ENCODE results near the gene GPATCH2L.
A peak's percentile ranks its signal among the peaks of the same experiment; 100 is the strongest.

GPATCH2L gene

GRCh38 chr14:76138119-76138757 lies 13.5 kb upstream of the GPATCH2L start:
- Histone ChIP-seq H3K4me3 (ENCODE audit: low read length in 2 of 2) (peak overlapping the region; percentile 57 to 61), H3K4me1 (ENCODE audit: control insufficient read depth, insufficient read depth, low read length) (no peaks in the 10 kb centered on the region), H3K27ac (ENCODE audit: low read length) (no peak overlapping the region), H3K27me3 (ENCODE audit: control insufficient read depth in 1 of 2, insufficient read depth in 2 of 2, low read length in 2 of 2) (peaks cover 12 to 36% of the 10 kb centered on the region in 2 donors), H3K9me3 (ENCODE audit: control insufficient read depth in 2 of 2, low read length in 2 of 2) (no peaks in the 10 kb centered on the region), H3K36me3 (ENCODE audit: control insufficient read depth in 2 of 2, insufficient read depth in 2 of 2, low read length in 2 of 2) (no peaks in the 10 kb centered on the region), H3K9ac (ENCODE audit: low read length in 2 of 2) (peak overlapping the region in 1 of 2 donors; percentile 9)

- Histone ChIP-seq H3K36me3 (ENCODE audit: control insufficient read depth in 2 of 2, insufficient read depth in 2 of 2, low read length in 2 of 2) (no peaks in the 10 kb centered on the region), H3K27me3 (ENCODE audit: control insufficient read depth in 1 of 2, insufficient read depth in 2 of 2, low read length in 2 of 2) (peaks cover 12 to 32% of the 10 kb centered on the region in 2 donors), H3K4me3 (ENCODE audit: low read length in 2 of 2) (peak overlapping the region; percentile 57 to 61), H3K27ac (ENCODE audit: low read length) (no peak overlapping the region), H3K9ac (ENCODE audit: low read length in 2 of 2) (peak overlapping the region in 1 of 2 donors; percentile 9), H3K4me1 (ENCODE audit: control insufficient read depth, insufficient read depth, low read length) (no peaks in the 10 kb centered on the region), H3K9me3 (ENCODE audit: control insufficient read depth in 2 of 2, low read length in 2 of 2) (peaks cover 0 to 2% of the 10 kb centered on the region in 2 donors)
These were observed 12.7 kb upstream of the GPATCH2L start for GRCh38 chr14:76138758-76139723.

DNA sequence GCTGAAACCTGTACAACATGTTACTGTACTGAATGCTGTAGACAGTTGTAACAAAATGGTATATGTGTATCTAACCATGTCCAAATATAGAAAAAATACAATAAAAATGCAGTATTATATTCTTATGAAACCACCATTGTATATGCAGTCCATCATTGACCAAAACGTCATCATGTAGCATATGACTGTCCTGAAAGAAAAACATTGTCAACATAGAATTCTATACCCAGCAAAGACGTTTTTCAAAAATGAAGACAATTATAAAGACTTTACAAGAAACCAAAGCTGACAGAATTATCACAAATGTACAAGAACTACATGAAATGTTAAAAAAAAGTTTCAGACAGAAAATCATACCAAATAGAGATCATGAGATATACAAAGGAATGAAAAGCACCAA lies 8.1 kb upstream of the GPATCH2L start:
- no peak overlapping the region for H3K27ac ChIP-seq (ENCODE audit: low read length)
- no peaks in the 10 kb centered on the region for H3K4me1 ChIP-seq (ENCODE audit: control insufficient read depth, insufficient read depth, low read length)
- peaks cover 0 to 11% of the 10 kb centered on the region in 2 donors for H3K27me3 ChIP-seq (ENCODE audit: control insufficient read depth in 1 of 2, insufficient read depth in 2 of 2, low read length in 2 of 2)
- H3K36me3 ChIP-seq (ENCODE audit: control insufficient read depth in 2 of 2, insufficient read depth in 2 of 2, low read length in 2 of 2) = no peaks in the 10 kb centered on the region
- H3K4me3 ChIP-seq (ENCODE audit: low read length in 2 of 2) = no peak overlapping the region
- H3K9ac ChIP-seq (ENCODE audit: low read length in 2 of 2) = no peak overlapping the region
- H3K9me3 ChIP-seq (ENCODE audit: control insufficient read depth in 2 of 2, low read length in 2 of 2) = peaks cover 0 to 2% of the 10 kb centered on the region in 2 donors

DNA sequence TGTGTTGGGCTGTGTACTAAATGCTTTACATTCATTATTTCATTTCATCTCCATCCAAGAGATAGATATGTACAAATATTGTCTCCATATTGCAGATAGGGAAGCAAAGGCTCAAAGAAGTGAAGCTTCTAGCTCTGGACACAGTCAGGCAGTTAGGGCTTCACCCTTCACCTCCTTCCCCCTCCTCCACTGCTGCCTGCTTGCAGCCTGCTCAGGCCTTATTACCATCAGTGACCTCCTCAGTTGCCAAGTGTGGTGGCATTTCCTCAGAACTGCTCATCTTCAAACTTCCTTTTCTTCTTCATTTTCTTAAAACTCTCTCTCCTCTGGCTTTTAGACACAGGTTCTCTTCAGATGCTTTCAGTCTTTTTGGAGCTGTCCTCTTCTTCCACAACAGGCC lies 4.7 kb upstream of the GPATCH2L start:
- H3K4me3 ChIP-seq (ENCODE audit: low read length in 2 of 2) = no peak overlapping the region
- H3K4me1 ChIP-seq (ENCODE audit: control insufficient read depth, insufficient read depth, low read length) = no peaks in the 10 kb centered on the region
- no peaks in the 10 kb centered on the region for H3K27me3 ChIP-seq (ENCODE audit: control insufficient read depth in 1 of 2, insufficient read depth in 2 of 2, low read length in 2 of 2)
- H3K9me3 ChIP-seq (ENCODE audit: control insufficient read depth in 2 of 2, low read length in 2 of 2) = peaks cover 0 to 2% of the 10 kb centered on the region in 2 donors
- no peak overlapping the region for H3K9ac ChIP-seq (ENCODE audit: low read length in 2 of 2)
- no peak overlapping the region for H3K27ac ChIP-seq (ENCODE audit: low read length)
- no peaks in the 10 kb centered on the region for H3K36me3 ChIP-seq (ENCODE audit: control insufficient read depth in 2 of 2, insufficient read depth in 2 of 2, low read length in 2 of 2)

DNA sequence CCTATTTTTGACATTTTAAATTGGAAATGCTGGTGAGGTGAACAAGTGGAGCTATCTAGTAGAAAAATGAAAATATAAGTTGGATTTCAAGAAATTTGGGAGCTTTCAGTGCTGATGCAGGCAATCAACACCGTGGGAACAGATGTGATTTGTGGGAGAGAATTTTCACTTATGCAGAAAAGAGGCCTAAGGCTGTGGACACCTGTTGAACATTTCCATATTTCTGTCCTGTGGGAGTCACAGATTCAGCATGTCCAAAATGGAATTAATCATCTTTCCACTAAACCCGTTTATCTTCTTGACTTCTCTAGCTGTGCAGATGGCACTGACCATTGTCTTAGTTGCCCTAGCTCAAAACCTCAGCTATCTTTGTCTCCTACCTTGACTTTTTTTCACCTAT lies 2.5 kb upstream of the GPATCH2L start:
- Histone ChIP-seq H3K27ac (ENCODE audit: low read length) (no peak overlapping the region), H3K4me3 (ENCODE audit: low read length in 2 of 2) (no peak overlapping the region), H3K27me3 (ENCODE audit: control insufficient read depth in 1 of 2, insufficient read depth in 2 of 2, low read length in 2 of 2) (no peaks in the 10 kb centered on the region), H3K36me3 (ENCODE audit: control insufficient read depth in 2 of 2, insufficient read depth in 2 of 2, low read length in 2 of 2) (peaks cover 0 to under 1% of the 10 kb centered on the region in 2 donors), H3K9ac (ENCODE audit: low read length in 2 of 2) (no peak overlapping the region), H3K4me1 (ENCODE audit: control insufficient read depth, insufficient read depth, low read length) (peaks cover 9% of the 10 kb centered on the region), H3K9me3 (ENCODE audit: control insufficient read depth in 2 of 2, low read length in 2 of 2) (no peaks in the 10 kb centered on the region)

DNA sequence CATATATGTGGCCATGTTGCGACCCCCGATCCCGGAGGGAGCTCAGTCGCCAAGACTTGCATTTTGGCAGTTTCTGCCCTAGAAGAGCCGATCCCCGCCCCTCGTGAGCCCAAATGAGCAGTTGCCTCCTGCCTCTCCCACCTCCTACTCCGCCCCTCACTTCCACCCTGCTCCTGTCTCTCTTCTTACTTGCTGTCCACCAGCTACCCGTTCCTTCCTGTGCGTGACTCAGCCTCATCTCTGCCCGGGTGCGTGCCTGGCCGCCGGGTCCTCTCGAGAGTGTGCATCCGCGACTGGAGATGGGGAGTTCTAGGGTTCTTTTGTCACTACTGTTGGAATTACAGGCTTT lies 585 bp downstream of the GPATCH2L start:
- peak overlapping the region; percentile 91 to 94 for H3K4me3 ChIP-seq (ENCODE audit: low read length in 2 of 2)
- peak overlapping the region; percentile 69 for H3K27ac ChIP-seq (ENCODE audit: low read length)
- no peaks in the 10 kb centered on the region for H3K9me3 ChIP-seq (ENCODE audit: control insufficient read depth in 2 of 2, low read length in 2 of 2)
- no peaks in the 10 kb centered on the region for H3K27me3 ChIP-seq (ENCODE audit: control insufficient read depth in 1 of 2, insufficient read depth in 2 of 2, low read length in 2 of 2)
- peak overlapping the region; percentile 95 to 96 for H3K9ac ChIP-seq (ENCODE audit: low read length in 2 of 2)
- peaks cover 2 to 8% of the 10 kb centered on the region in 2 donors for H3K36me3 ChIP-seq (ENCODE audit: control insufficient read depth in 2 of 2, insufficient read depth in 2 of 2, low read length in 2 of 2)
- H3K4me1 ChIP-seq (ENCODE audit: control insufficient read depth, insufficient read depth, low read length) = peaks cover 16% of the 10 kb centered on the region

GRCh38 chr14:76153919-76154318 lies 2.2 kb downstream of the GPATCH2L start:
- Histone ChIP-seq H3K4me1 (ENCODE audit: control insufficient read depth, insufficient read depth, low read length) (peaks cover 16% of the 10 kb centered on the region), H3K27ac (ENCODE audit: low read length) (no peak overlapping the region), H3K4me3 (ENCODE audit: low read length in 2 of 2) (no peak overlapping the region), H3K9ac (ENCODE audit: low read length in 2 of 2) (no peak overlapping the region), H3K27me3 (ENCODE audit: control insufficient read depth in 1 of 2, insufficient read depth in 2 of 2, low read length in 2 of 2) (no peaks in the 10 kb centered on the region), H3K36me3 (ENCODE audit: control insufficient read depth in 2 of 2, insufficient read depth in 2 of 2, low read length in 2 of 2) (peaks cover 8 to 10% of the 10 kb centered on the region in 2 donors), H3K9me3 (ENCODE audit: control insufficient read depth in 2 of 2, low read length in 2 of 2) (no peaks in the 10 kb centered on the region)

GRCh38 chr14:76154539-76155126 lies 2.9 kb downstream of the GPATCH2L start:
- peak overlapping the region in 1 of 2 donors; percentile 24 for H3K4me3 ChIP-seq (ENCODE audit: low read length in 2 of 2)

DNA sequence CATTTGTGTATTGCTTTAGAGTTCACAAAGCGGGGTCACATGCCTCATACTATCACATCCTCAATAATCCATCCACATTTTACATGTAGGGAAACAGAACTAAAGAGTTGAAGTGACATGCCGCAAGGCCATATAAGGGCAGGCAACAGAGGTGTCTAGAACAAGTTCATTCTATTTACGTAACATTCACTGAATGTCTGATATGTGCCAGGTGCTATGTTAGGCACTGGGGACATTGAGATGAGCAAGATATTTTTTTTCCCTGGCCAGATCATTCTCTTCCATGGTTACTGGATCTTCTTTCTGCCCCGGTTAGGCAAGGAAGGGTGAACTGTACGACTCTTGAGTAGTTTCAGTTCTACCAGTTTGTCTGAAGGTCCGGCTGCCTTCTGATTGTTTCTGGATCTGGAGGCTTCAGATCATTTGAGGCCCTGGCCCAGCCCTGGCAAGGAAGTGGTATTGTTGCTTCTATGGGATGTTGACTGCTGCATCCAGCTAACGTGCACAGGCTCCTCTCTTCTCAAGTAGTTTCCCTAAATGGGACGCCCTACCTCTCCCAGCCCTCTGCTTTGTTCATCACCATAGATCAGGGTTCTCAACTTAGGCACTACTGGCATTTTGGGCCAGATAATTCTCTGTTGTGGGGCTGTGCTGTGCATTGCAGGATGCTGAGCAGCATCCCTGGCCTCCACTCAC lies 12.1 kb downstream of the GPATCH2L start:
- Histone ChIP-seq H3K4me3 (ENCODE audit: low read length in 2 of 2) (peak overlapping the region in 1 of 2 donors; percentile 9), H3K27me3 (ENCODE audit: control insufficient read depth in 1 of 2, insufficient read depth in 2 of 2, low read length in 2 of 2) (no peaks in the 10 kb centered on the region), H3K4me1 (ENCODE audit: control insufficient read depth, insufficient read depth, low read length) (peaks cover 8% of the 10 kb centered on the region), H3K9me3 (ENCODE audit: control insufficient read depth in 2 of 2, low read length in 2 of 2) (no peaks in the 10 kb centered on the region), H3K27ac (ENCODE audit: low read length) (peak overlapping the region; percentile 53), H3K9ac (ENCODE audit: low read length in 2 of 2) (peak overlapping the region in 1 of 2 donors; percentile 29), H3K36me3 (ENCODE audit: control insufficient read depth in 2 of 2, insufficient read depth in 2 of 2, low read length in 2 of 2) (peaks cover 24 to 25% of the 10 kb centered on the region in 2 donors)

More at GRCh38 chr14:76154539-76155126, 2.9 kb downstream of the GPATCH2L start:
- Histone ChIP-seq H3K36me3 (ENCODE audit: control insufficient read depth in 2 of 2, insufficient read depth in 2 of 2, low read length in 2 of 2) (peaks cover 11 to 17% of the 10 kb centered on the region in 2 donors), H3K9me3 (ENCODE audit: control insufficient read depth in 2 of 2, low read length in 2 of 2) (no peaks in the 10 kb centered on the region), H3K27ac (ENCODE audit: low read length) (no peak overlapping the region), H3K27me3 (ENCODE audit: control insufficient read depth in 1 of 2, insufficient read depth in 2 of 2, low read length in 2 of 2) (no peaks in the 10 kb centered on the region), H3K9ac (ENCODE audit: low read length in 2 of 2) (no peak overlapping the region), H3K4me1 (ENCODE audit: control insufficient read depth, insufficient read depth, low read length) (peaks cover 16% of the 10 kb centered on the region)

DNA sequence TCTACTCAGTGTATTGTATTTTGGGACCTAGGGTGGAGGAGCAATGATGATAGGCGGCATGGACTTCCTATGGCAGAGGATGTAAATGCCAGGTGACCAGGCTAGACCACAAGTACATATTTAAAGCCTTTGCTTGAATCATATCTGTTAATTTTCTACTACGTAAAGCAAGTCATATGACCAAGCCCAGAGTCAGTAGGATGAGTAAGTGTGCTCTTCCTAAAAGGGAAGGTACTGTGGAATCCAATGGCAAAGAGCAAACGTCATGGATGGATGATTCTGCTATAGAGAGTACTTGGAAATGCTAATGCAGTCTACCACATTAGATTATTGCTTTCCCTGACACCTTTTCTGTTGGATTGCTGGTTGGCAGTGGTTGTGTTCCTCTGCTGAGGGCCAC lies 16.8 kb downstream of the GPATCH2L start:
- H3K36me3 ChIP-seq (ENCODE audit: control insufficient read depth in 2 of 2, insufficient read depth in 2 of 2, low read length in 2 of 2) = peaks cover 23 to 25% of the 10 kb centered on the region in 2 donors
- H3K9ac ChIP-seq (ENCODE audit: low read length in 2 of 2) = no peak overlapping the region
- H3K27me3 ChIP-seq (ENCODE audit: control insufficient read depth in 1 of 2, insufficient read depth in 2 of 2, low read length in 2 of 2) = no peaks in the 10 kb centered on the region
- H3K27ac ChIP-seq (ENCODE audit: low read length) = no peak overlapping the region
- H3K9me3 ChIP-seq (ENCODE audit: control insufficient read depth in 2 of 2, low read length in 2 of 2) = no peaks in the 10 kb centered on the region
- H3K4me1 ChIP-seq (ENCODE audit: control insufficient read depth, insufficient read depth, low read length) = peaks cover 6% of the 10 kb centered on the region
- no peak overlapping the region for H3K4me3 ChIP-seq (ENCODE audit: low read length in 2 of 2)
